ENCODE measurements around the gene RSAD1.

RSAD1 gene

DNA sequence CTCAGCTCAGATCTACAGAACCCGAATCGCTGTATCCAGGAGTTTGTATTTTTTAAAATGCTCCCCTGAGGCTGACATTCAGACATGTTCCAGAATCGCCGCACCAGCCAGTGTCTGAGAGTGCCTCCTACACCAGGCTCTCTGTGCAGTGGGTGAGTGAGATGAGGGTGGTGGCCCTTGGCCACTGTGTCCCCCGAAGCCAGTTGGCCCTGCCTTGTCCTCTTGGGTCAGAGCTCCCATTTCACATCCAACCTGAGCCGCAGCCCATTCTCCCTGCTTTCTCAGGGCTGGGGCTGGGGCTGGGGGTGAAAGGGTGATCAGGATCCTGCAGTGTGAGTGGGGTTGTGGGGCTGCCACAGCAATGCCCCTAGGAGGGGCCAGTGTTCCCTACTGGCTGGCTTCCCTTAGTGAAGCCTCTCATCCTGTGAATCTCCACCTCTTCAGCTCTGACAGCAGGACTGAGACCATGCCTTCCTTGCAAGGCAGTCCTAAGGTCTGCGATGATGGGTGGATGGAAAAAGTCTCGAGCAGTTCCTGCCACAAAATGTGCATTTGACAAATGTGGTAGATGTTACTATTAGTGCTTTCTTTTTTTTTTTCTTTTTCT, 16.7 kb downstream of the RSAD1 start:
- DNase-seq (ENCODE audit: low read depth): no peak

DNA sequence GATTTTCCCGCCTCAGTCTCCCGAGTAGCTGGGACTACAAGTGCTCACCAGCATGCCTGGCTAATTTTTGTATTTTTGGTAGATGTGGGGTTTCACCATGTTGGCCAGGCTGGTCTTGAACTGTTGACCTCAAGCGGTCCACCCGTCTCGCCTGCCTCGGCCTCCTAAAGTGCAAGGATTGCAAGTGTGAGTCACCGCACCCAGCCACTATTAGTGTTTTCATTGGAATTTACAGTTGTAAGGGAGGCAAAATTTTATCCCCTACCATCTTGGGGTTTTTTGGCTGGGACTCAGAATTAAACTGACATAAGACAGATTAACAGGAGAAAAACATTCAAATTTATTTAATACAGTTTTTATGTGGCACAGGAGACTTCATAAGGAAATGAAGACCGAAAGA, 17.3 kb downstream of the RSAD1 start:
- no peak for DNase-seq (ENCODE audit: low read depth)

DNA sequence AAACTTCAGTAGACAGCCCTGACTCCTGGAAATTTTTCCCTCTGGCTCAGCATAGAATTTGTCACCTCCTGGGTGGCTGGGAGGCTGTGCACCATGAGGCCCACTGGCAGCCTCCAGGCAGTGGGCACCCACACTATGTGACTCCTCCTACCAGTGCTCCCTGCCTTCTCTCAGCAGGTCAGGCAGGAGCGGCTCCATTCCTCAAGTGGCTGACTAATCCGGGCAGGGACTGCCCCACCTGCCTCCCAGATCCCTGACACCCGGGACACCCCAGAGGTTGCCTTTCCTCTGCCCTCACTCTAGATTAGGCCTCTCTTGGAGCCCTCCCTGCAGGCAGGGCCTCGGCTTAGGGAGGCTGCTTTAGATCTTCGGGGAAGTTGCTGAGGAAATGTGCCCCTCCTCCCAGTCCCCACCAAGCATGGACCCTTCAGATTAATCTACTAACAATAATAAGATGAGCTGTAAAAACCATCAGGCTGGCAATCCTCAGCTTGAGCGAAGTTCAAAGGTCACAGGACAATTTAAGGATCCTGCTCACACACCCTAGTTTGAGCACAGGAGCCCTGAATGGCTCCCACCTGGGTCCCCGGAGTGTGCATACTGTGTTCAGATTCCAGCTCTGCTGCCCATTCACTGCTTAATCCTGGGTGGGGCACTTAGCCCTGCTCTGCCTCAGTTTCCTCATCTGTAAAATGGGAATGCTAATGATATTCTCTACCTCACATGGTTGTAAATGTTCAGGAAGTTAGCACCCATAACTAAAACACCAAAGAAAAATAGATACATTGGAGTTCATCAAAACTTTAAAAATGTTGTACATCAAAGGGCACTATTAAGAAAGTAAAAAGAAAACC, 19.6 kb downstream of the RSAD1 start:
- DNase-seq (ENCODE audit: low read depth): no peak

DNA sequence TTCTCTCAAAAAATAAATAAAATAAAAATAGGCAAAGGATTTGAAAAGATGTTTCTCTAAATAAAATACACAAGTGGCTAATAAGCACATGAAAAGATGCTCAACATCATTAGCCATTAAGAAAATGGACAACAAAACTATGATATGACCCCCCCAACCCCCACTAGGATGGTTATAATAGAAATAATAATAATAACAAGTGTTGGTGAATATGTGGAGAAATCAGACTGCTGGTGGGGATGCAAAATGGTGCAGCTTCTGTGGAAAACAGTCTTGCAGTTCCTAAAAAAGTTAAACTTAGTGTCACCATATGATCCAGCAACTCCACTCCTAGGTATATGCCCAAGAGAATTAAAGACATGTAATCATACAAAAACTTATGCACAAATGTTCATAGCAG, 20.6 kb downstream of the RSAD1 start:
- DNase-seq (ENCODE audit: low read depth): no peak

DNA sequence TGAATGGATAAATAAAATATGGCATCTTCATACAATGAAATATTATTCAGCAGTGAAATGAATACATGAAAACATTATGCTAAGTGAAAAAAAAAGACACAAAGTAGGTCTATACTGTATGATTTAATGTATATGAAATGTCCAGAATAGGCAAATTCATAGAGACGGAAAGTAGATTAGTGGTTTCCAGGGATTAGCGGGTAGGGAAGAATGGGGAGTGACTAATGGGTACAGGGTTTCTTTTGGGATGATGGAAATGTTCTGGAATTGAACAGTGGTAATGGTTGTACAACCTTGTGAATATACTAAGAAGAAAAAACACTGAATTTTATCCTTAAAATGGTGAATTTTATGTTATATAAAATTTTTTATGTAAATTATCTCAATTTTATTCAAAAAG, 21.1 kb downstream of the RSAD1 start:
- DNase-seq (ENCODE audit: low read depth): no peak

DNA sequence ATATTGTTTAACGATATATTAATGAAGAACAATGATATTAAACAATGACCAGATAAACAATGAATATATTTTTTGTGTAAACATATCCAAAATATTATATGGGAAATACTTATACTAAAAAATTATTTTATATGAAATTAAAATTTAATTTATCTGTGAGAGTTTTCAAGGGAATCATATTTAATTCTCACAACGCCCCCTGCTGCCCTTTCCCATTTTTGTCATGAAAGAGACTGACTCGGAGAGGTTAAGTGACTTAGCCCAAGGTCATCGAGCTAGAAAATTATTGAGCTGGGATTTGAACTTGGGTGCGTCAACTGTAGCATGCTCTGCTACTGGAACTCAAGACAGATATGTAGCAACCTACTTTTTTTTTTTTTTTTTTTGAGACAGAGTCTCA, 22.4 kb downstream of the RSAD1 start:
- DNase-seq (ENCODE audit: low read depth): no peak

DNA sequence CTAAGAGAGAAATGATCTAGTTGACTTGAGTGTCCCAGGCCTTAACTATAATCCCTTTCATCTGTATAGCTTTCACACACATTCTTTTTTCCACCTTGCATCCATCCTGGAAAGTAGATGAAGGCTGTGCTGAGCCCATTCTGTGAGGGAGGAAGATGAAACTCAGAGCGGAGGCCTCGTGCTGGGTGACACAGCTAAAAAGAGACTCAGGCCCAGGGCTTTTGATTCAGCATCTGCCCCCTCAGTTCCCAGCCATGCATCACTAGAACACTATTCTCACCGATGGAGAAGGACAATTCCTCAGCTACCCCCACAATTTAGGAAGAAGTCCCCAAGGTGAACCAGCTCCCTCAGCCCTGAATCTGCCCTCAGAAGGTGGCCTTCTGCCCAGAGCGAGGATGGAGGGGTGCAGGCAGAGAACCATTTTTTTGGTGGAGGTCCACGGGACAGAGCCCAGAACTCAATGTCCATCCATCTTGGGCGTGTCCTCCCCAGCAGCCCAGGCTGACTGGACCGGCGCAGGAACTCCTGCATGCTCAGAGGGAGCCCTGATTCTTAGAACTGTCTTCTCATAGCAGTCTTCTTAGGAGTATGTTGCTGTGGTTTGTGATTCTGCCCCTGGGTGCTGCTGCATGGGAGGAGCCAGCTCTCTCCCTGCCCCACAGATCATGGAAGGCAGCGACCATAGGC, 23.8 kb downstream of the RSAD1 start:
- DNase-seq (ENCODE audit: low read depth): no peak

DNA sequence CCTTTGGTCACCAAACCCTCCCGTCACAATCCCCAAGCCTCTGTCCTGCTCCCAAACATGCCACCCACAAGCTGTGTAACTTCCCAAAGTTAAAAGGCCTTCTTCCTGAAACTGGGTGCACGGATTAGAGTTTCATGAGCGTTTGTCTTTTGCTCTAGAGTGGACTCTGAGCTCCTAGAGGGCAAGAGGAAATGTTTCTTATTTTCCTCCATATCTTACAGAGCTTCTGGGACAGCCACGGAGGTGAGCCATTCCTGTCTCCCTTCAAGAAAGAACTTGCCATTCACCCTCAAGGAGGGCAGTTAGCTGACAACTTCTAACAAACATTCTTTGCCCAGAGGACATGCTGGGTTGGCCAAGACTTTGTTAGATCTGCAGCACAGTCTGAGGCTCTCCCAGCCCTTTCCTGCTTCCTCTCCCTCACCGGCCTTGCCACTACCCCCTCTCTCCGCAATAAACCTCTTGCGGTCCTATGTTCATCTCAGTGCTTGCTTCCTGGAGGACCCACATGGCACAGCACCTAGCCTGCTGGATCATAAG, 27.0 kb downstream of the RSAD1 start:
- DNase-seq (ENCODE audit: low read depth): no peak

DNA sequence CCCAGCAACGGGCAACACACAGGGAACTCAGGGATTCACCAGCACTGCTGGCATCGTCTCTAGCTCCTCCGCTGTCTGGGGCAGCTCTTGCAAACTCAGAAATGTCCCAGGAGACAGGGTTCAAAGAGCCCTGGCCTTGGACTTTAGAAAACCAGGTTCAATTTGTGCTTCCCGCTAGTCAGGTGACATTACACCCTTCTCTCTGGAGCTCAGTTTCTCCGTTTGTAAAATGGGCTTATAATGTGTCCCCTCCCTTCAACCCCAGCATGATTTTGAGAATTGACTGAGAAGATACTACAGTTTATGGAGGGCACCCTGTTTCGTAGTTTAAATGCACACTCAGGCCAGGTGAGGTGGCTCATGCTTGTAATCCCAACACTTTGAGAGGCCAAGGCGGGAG, 27.6 kb downstream of the RSAD1 start:
- no peak for DNase-seq (ENCODE audit: low read depth)

DNA sequence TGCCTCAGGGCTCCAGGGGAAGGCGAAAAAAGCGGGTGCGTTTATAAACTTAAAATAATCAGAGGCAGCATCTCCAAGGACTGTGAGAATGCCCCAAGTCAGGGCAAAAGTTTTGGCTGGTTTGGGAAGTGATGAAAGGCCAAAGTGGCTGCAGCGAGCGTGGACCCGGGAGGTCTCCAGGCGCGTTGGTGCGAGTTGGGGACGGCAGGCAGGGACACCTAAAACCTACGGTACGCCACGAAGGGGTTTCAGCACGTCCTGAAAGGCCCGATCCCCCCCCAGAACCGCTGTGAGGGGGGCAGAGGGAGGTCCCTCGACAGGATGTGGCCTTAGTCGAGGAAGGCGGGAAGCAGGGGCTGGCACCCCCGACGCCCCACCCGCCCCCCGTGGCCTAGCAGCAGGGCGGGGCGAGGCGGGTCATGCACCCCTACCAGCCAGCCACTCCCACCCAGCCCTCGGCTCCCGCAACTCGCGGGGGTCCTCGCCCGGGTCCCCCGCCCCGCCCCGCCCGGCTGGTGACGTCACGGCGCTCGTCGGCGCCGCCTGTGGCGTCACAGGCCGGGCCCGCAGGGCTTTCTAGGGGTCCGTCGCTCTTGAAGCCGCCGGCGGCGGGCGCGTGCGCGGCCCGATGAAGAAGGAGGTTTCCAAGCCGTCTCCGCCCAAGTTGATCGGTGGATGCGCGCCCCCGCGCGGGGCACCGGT, 29.4 kb downstream of the RSAD1 start, which contains the start of gene MYCBPAP:
MYCBPAP (plus strand) TSS at position 569 of the 702 bp plus-strand sequence. CDS start 236 bp downstream, outside the sequence.
- peak; percentile 70 for DNase-seq (ENCODE audit: low read depth)

DNA sequence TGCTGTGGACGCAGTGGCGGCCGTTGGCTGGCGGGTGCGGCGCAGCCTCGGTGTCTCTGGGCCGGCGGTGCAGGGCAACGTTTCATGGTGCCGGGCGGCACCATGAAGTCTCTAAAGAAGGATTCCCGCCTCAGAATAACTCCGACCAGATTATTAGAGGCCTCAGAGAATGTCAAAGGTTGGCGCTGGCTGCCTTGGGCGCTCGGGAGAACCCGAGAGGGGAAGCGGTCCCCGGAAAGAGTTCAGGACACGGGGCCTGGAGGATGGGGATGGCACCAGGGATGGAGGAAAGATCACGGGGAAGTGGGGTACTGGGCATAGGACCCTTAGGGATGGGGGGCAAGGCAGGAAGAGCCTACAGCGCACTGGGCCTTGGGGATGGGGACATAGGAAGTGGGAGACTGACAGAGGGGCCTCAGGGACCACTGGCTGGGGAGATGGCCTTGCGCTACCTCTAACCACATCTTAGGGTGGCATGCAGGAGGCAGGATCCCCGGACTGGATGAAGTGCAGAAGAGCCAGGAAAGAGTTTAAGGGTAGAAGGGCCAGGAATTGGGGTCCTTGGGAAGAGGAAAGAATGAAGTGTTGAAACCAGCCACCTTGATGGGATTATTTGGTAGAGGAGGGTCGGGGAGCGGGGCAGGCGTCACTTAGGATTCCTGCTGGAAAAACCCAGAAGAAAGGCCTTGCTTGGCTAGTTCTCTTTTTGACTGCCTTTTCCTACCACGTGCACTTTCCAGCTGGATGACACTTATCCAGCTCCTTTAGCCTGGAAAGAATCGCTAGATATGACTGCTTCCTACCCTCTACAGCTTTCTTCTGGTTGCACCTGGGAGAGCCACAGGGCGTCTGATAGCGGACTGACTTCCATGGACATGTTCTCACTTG, 30.2 kb downstream of the RSAD1 start:
- DNase-seq (ENCODE audit: low read depth): no peak

DNA sequence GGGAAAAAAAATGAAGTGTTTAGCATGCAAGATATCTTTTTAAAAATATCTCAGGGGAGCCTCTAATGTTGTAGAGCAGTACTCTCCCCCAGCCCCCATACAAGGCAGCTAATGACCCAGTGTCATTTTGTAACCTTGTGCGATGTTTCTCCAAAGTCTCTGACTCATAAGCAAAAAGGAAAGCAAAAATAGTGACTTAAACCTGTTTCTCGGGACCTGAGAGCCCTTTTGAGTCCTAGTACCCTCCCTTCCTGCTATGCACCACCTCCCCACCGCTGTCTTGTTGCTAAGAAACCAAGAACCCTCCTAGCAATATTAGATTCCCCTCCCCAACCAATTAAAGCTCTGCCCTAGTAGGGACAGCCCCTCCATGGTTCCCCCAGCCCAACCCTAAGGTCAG, 32.4 kb downstream of the RSAD1 start:
- DNase-seq (ENCODE audit: low read depth): no peak

DNA sequence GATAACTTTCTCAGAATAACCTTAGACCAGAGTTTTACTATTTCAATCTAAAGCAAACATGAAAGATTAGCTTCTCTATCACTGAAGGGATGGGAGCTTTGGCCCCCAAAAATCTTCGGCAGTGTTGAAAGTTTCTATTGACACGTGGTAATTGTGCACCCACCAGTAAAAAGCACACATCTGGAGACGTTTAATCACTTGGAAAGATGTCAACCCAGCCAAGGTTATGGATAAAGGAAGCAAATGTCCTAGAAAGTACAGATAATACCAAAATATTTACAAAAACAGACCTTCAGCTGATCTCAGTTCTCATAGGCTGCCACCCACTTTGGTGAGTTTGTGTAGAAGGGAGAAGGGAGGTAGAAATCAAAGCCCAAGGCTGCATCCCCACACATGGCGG, 34.8 kb downstream of the RSAD1 start:
- no peak for DNase-seq (ENCODE audit: low read depth)

DNA sequence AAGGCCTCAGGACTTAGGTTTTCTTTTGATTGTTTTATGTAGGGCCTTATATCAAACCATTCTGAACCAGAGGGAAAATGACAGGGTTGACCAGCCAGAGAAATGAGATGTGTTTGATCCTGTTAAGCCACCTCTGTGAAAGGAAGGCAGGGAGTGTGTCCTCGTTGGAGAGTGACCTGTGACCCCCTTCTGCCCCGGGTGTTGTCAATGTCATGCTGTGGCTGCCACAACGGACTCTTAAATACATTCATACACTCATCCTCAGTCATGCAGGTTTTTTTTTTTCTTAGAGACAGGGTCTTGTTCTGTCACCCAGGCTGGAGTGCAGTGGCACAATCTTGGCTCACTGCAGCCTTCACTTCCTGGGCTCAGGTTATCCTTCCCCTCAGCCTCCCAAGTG, 35.7 kb downstream of the RSAD1 start:
- DNase-seq (ENCODE audit: low read depth): no peak

DNA sequence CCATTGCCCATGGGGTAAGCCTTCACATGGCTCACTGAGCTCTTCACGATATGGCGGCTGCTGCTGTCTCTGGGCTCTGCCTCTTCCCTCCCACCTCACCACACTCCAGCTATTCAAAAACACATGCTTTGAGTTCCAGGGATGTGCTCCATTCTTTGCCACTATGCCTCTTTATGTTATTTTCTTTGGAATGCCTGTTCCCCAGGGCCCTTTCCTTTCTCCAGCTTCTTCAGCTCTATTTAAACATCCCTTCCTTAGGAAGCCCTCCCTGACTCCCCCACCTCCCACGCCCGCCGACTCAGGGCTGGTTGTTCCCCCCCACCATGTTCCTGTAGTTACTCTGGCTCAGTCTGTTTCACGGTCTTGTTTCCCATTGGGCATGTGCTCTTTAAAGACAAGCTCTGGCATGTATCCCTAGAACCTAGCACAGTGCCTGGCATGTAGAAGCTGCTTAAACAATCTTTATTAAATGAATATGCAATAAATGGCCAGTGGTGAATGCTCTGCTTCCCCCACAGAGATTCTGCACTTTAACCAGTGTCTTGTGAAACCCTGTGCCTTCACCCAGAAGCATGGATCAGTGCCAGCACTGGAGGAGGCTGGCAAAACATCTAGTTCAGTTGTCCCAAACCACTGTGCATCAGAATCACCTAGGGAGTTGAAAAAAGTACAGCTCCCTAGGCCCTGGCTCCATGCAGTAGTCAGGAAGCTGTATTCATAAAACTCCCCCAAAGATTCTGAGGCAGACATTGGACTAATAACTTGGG, 36.5 kb downstream of the RSAD1 start:
- DNase-seq (ENCODE audit: low read depth): no peak

DNA sequence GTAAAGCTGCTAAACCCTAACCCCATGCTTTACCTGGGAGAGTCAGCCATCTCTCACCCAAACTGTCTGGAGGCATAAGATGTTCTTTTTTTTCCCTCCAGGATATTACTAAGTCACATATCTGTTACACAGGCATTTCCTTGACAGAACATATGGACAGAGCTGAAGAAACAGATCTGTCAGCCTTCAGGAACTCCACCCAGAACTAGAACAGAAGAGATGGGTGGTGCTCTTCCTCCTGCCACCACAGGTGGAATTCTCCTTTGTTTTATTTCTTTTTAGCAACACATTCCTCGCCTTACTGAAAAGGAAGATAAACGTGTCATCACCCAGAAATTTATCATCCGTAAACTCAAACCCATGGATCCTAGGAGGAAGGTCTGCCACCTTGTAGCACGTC, 38.4 kb downstream of the RSAD1 start:
- no peak for DNase-seq (ENCODE audit: low read depth)

DNA sequence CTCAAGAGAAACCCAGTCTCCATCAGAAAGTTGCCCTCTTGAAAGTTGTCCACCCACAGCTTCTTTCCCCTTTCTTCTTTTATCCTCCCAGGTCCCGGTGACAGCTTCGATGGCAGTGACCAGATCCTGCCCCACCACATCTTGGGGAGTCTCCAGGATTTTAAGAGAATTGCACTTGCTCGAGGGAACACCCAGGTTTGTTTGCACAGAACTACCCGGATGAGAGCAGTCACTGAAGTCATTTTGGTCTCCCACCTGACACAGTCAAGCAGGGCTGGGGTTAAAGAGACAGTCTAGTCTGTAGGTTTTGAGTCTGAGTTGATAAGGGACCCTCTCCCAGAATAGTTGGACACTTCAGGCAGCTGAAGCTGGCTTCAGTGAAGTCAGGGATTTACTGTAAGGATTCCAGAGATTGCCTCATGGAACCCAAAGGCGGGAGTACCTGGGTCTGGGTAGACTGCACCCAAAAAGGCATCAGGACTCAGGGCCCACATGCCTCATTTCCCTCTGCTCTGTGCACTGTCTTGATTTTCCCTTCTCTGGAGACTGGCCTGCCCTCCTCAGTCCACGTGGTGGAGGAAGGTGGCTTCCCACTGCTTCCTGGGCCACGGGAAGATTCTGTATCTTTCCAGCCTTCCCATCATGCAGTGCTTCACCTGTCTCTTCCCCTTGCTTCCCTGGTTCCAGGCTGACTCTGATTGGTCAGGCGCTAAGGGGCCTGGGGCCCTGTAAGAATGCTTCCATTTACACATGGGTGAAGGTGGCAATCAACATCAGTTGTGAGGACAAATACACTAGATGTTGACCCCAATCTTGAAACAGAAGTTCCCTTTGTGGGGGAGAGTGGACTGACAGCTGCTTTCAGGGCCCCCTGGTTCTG, 39.1 kb downstream of the RSAD1 start:
- no peak for DNase-seq (ENCODE audit: low read depth)

DNA sequence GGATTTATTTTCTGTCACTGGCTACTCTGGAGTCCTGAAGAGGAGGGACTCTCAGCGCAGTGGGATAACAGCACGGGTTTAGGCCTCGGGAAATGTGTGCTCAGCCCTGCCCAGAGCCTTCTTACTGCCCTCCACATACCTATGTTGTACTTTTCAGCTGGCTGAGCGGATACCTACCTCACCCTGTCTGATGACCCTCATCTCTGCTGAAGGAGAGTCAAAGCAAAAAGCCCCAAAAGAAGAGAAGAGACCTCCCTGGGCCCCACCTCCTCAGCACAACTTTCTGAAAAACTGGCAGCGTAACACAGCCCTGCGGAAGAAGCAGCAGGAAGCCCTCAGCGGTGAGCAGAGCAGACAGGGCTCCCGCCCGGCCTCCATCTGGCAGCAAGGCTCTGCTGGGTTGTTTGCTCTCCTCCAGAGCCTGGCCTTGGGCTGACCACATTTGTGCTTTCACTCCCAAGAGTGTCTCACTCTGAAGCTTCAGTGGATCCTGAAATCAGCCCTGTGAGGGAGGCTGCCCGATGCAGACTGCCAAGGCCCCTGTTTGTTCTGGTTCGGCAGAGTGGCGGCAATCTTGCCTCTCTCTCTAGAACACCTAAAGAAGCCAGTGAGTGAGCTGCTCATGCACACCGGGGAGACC, 39.8 kb downstream of the RSAD1 start:
- DNase-seq (ENCODE audit: low read depth): no peak

Data from activated T-cell treated with anti-CD3 and anti-CD28 coated beads for 1 hour (primary cell).